Body of pancreas (tissue), 4 donors: ENCODE results near the gene CNTRL. TPM values are rescaled to one million over a fixed set of nuclear protein-coding genes. Genes with fewer than 3 reads are reported as not detected.

ENCODE experiments used
- ATAC-seq: fragments of 150-250 bp; one replicate; pipeline ENCODE4 v1.9.1; 2016
- DNase-seq, 4 donors: peaks; one replicate each; pipeline ENCODE4 v3.0.0-alpha.2; 2019
- H3K27ac ChIP-seq, 4 donors: fragments of 200-600 bp; sonication (generic); 1 replicate in 3 of 4; 2 replicates in 1 of 4; pipeline versions ENCODE4 v1.5.1 to v1.6.1; 2016 to 2019; ENCODE audit warnings: mild to moderate bottlenecking in 1 of 4, mixed read lengths in 1 of 4, moderate library complexity in 1 of 4
- H3K27me3 ChIP-seq, 2 donors: fragments of 200-600 bp; sonication (generic); one replicate each; pipeline ENCODE4 v1.6.0; 2016; ENCODE audit warnings: mild to moderate bottlenecking in 1 of 2
- H3K36me3 ChIP-seq, 2 donors: fragments of 200-600 bp; sonication (generic); replicated peaks in 1 of 2; 2 replicates each; pipeline ENCODE4 v1.5.1; 2016; ENCODE audit warnings: low read depth in 2 of 2; ENCODE audit not compliant: insufficient read depth in 1 of 2
- H3K4me1 ChIP-seq: fragments of 200-600 bp; sonication (generic); one replicate; pipeline ENCODE4 v1.6.0; 2016
- H3K4me3 ChIP-seq, 2 donors: fragments of 200-600 bp; sonication (generic); 1 replicate in 1 of 2; 2 replicates in 1 of 2; pipeline ENCODE4 v1.5.1; 2016 to 2019
- H3K9me3 ChIP-seq, 3 donors: fragments of 200-600 bp; sonication (generic); 1 replicate in 2 of 3; 2 replicates in 1 of 3; pipeline ENCODE4 v1.5.1; 2016
- POLR2A ChIP-seq, 3 donors: fragments of 450-650 bp; IDR thresholded peaks; one replicate each; pipeline ENCODE4 v1.6.1; 2016; ENCODE audit warnings: antibody characterized with exemption in 3 of 3, mild to moderate bottlenecking in 2 of 3
- WGBS, 2 donors: methylation state at CpG; one replicate each; pipeline ENCODE4 v1.1.5; 2017; 5-methylcytosine and 5-hydroxymethylcytosine counted together
- intact Hi-C: fragments of 100-400 bp; cut with DNase I; formaldehyde crosslinking; loops from one replicate; pipeline ENCODE4 v1.15.1; 2023
- total RNA-seq, 2 donors: library from RNA; depleted of rRNA; stranded (reverse); fragments of >200 nt; gene quantifications; one replicate each; pipeline ENCODE4 v1.1.0, GENCODE V29; 2016
- TF ChIP-seq, protein P1 (sequence below), 7 experiments: fragments of 450-650 bp in 4 of 7; fragments of 200-600 bp in 3 of 7; sonication (generic) in 3 of 7; IDR thresholded peaks; one replicate each; pipeline ENCODE4 v1.5.1; 2016 to 2019; ENCODE audit warnings: antibody characterized with exemption in 7 of 7

CNTRL gene
- total RNA-seq, 2 donors from 2014 or later, result 16.1 to 20.8 TPM

DNA sequence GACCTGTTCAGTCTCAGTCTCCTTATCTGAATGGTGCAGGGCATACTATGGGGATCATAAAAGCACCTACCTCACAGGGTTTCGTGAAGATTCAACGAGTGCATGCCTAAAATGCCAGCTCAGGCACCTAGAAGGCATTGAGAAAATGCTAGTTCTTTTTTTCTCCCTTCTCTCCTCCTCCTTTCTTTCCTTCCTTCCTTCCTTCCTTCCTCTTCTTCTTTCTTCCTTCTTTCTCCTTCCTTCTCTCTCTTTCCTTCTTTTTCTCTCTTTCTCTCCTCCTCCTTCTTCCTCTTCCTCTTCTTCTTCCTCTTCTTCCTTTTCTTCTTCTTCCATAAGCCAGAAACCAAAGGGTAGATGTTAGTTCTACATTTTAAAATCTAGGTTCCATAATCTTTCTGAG lies 139.2 kb downstream of the CNTRL start:
- 68 to 91% methylated on average over 2 of the region's 2 CpGs for WGBS, 2 donors
- no peak for ATAC-seq
- intact Hi-C loops, result loop anchor here (10.0 kb wide), 3 partner anchors 51 to 191 kb away; partner anchors contain the start of gene GSN
- Histone ChIP-seq H3K9me3 (no peaks in the 10 kb centered on the region), H3K27me3 (no peaks in the 10 kb centered on the region), H3K27ac (no peak overlapping the region), H3K36me3 (no peaks in the 10 kb centered on the region), H3K4me1 (peaks cover 9% of the 10 kb centered on the region), H3K4me3 (no peak overlapping the region)
- TF ChIP-seq, protein P1, sequence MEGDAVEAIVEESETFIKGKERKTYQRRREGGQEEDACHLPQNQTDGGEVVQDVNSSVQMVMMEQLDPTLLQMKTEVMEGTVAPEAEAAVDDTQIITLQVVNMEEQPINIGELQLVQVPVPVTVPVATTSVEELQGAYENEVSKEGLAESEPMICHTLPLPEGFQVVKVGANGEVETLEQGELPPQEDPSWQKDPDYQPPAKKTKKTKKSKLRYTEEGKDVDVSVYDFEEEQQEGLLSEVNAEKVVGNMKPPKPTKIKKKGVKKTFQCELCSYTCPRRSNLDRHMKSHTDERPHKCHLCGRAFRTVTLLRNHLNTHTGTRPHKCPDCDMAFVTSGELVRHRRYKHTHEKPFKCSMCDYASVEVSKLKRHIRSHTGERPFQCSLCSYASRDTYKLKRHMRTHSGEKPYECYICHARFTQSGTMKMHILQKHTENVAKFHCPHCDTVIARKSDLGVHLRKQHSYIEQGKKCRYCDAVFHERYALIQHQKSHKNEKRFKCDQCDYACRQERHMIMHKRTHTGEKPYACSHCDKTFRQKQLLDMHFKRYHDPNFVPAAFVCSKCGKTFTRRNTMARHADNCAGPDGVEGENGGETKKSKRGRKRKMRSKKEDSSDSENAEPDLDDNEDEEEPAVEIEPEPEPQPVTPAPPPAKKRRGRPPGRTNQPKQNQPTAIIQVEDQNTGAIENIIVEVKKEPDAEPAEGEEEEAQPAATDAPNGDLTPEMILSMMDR (IDR thresholded peaks at IDR 0.05), result no peak
- TF ChIP-seq POLR2A (IDR thresholded peaks at IDR 0.05), result no peak
- DNase-seq, result no peak

DNA sequence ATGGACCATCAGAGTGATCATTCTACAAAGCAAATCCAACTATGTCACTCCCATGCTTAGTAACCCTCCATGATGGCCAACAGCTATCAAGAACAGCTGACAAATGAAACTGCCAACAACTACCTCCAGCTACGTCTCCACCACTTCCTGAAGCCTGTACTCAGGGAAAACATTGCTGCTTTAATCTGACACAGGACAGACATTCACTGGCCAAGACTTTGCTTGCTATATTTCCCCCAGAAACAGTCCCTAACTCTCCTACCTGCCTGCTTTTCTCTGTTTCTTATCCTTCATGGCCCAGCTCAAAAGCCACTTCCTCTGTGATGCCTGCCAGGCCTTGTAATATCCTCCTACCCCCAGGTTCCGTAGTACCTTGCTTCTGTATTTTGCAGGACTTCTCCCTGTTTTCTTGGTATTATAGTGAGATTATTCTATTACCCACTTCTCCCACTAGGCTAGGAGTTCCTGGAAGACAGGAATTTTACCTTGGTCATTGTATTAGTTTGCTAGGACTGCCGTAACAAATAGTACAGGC lies 141.6 kb downstream of the CNTRL start:
- no peak for ATAC-seq
- no peak overlapping the region for H3K4me3 ChIP-seq
- no peaks in the 10 kb centered on the region for H3K9me3 ChIP-seq
- 80 to 92% methylated on average over 3 of the region's 3 CpGs for WGBS, 2 donors
- no peak overlapping the region for H3K27ac ChIP-seq
- no peaks in the 10 kb centered on the region for H3K36me3 ChIP-seq
- TF ChIP-seq, protein P1 (IDR thresholded peaks at IDR 0.05), result no peak
- TF ChIP-seq POLR2A (IDR thresholded peaks at IDR 0.05), result no peak
- intact Hi-C loops, result loop anchor here (10.0 kb wide), 3 partner anchors 48 to 188 kb away; partner anchors contain the start of gene GSN
- no peak for DNase-seq
- H3K27me3 ChIP-seq, result no peaks in the 10 kb centered on the region
- peaks cover 9% of the 10 kb centered on the region for H3K4me1 ChIP-seq

DNA sequence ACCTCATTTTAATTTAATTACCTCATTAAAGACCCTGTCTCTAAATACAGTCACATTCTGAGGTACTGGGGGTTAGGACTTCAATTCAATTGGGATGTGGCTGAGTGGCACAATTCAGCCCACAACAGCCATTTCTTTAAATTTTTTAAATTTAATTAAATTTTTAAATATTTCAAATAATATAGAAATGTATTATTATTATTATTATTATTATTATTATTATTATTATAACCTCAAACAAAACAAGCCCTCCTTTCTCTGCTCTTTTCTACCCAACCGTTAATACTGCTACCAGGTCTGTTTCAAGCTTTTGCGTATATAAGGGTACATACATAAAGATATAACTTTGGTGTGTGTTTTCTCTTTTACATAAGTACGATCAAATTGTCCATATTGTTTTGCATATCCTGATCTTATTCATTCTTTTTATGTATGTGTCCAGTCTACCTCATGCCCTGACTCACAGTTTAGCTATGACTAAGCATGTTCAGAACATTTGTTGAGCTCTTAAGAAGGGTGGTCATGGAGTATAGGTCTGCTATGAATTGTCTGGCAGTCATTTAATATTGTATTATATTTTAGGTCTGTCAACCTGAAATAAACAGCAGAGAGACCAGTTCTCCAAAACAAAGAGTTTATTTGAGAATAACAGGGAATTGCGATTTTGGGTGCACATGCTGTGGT lies 143.0 kb downstream of the CNTRL start:
- Histone ChIP-seq H3K4me1 (peaks cover 13% of the 10 kb centered on the region), H3K27me3 (no peaks in the 10 kb centered on the region), H3K27ac (no peak overlapping the region), H3K4me3 (no peak overlapping the region), H3K9me3 (no peaks in the 10 kb centered on the region), H3K36me3 (no peaks in the 10 kb centered on the region)
- ATAC-seq, result no peak
- intact Hi-C loops, result loop anchor here (10.0 kb wide), 3 partner anchors 47 to 187 kb away; partner anchors contain the start of gene GSN
- no peak for DNase-seq
- WGBS, 2 donors, result 84 to 91% methylated on average over 4 of the region's 4 CpGs
- TF ChIP-seq, protein P1 (IDR thresholded peaks at IDR 0.05), result no peak
- no peak for TF ChIP-seq POLR2A (IDR thresholded peaks at IDR 0.05)

DNA sequence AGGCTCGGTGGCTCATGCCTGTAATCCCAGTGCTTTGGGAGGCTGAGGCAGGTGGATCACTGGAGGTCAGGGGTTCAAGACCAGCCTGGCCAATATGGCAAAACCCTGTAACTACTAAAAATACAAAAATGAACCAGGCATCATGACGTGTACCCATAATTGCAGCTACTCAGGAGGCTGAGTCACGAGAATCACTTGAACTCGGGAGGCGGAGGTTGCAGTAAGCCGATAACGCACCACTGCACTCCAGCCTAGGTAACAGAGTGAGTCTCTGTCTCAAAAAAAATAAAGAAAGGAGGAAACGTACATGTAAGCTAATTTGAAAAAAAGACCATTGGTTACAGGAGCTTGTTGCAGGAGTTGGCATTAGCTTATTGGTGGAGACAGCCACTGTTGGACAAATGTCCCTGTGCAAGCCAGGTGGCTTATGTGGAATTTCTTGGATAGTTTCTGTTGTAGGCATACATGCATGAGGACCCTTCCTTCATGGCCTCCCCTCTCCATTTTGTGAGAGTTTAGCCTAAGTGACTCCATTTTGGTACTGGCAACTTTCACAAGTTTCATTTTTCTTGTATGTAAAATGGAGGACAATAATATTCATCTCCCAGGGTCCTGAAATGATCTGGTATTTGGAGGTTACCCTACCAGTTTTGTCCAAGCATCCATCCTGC lies 143.7 kb downstream of the CNTRL start:
- 85 to 91% methylated on average over 8 of the region's 8 CpGs for WGBS, 2 donors
- Histone ChIP-seq H3K27ac (no peak overlapping the region), H3K36me3 (no peaks in the 10 kb centered on the region), H3K4me1 (peaks cover 8% of the 10 kb centered on the region), H3K4me3 (no peak overlapping the region), H3K27me3 (no peaks in the 10 kb centered on the region), H3K9me3 (no peaks in the 10 kb centered on the region)
- intact Hi-C loops, result loop anchor here (10.0 kb wide), 3 partner anchors 46 to 186 kb away; partner anchors contain the start of gene GSN
- DNase-seq, result no peak
- ATAC-seq, result no peak
- TF ChIP-seq POLR2A (IDR thresholded peaks at IDR 0.05), result no peak
- TF ChIP-seq, protein P1 (IDR thresholded peaks at IDR 0.05), result no peak
